NCI-H2227 (cell line): ENCODE results near the gene TOX2.
A peak's percentile ranks its signal among the peaks of the same experiment; 100 is the strongest.
"Not testable (repeated sequence)": the region's sequence is repeated elsewhere in the genome, so short reads cannot be mapped to it uniquely, and the experiment has no call there.

Source experiments
- DNase-seq: peaks from one replicate; lab custom pipeline; 2025; ENCODE audit not compliant: unreplicated experiment; lab: John Stamatoyannopoulos, UW

The TOX2 gene

GRCh38 chr20:44029848-44030230 lies 115.2 kb downstream of the TOX2 start:
- DNase-seq, result no peak

GRCh38 chr20:44030394-44030793 lies 115.7 kb downstream of the TOX2 start:
- no peak for DNase-seq

- no peak for DNase-seq
Measured at GRCh38 chr20:44031001-44031574, 116.4 kb downstream of the TOX2 start.

GRCh38 chr20:44031781-44032582 lies 117.3 kb downstream of the TOX2 start:
- no peak for DNase-seq

GRCh38 chr20:44032583-44033331 lies 118.1 kb downstream of the TOX2 start:
- DNase-seq, result no peak

GRCh38 chr20:44033344-44033743 lies 118.7 kb downstream of the TOX2 start:
- no peak for DNase-seq

- no peak for DNase-seq
Measured at GRCh38 chr20:44033873-44034272, 119.2 kb downstream of the TOX2 start.

- no peak for DNase-seq
Measured at GRCh38 chr20:44034451-44034850, 119.8 kb downstream of the TOX2 start.

GRCh38 chr20:44034965-44035635 lies 120.4 kb downstream of the TOX2 start:
- no peak for DNase-seq

GRCh38 chr20:44035924-44036323 lies 121.3 kb downstream of the TOX2 start:
- DNase-seq, result no peak

- no peak for DNase-seq
Measured at GRCh38 chr20:44036441-44036840, 121.8 kb downstream of the TOX2 start.

GRCh38 chr20:44038681-44039123 lies 124.0 kb downstream of the TOX2 start:
- peak; percentile 70 for DNase-seq

- no peak for DNase-seq
Measured at GRCh38 chr20:44039147-44039546, 124.5 kb downstream of the TOX2 start.

GRCh38 chr20:44039741-44040140 lies 125.1 kb downstream of the TOX2 start:
- DNase-seq, result no peak

GRCh38 chr20:44040202-44040915 lies 125.7 kb downstream of the TOX2 start:
- DNase-seq, result no peak

- DNase-seq, result no peak
Measured at GRCh38 chr20:44041001-44041400, 126.3 kb downstream of the TOX2 start.

- DNase-seq, result not testable (repeated sequence)
Measured at GRCh38 chr20:44044712-44045111, 130.1 kb downstream of the TOX2 start.

GRCh38 chr20:44050327-44050726 lies 135.7 kb downstream of the TOX2 start:
- no peak for DNase-seq

GRCh38 chr20:44050925-44051660 lies 136.4 kb downstream of the TOX2 start:
- DNase-seq, result no peak

GRCh38 chr20:44051661-44052000 lies 137.0 kb downstream of the TOX2 start:
- no peak for DNase-seq
